Measurements from ENCODE around the gene CYSRT1. TPM values are rescaled to one million over a fixed set of nuclear protein-coding genes. Genes with fewer than 3 reads are reported as not detected.

Gene CYSRT1
- polyA plus RNA-seq, 3 donors = 0.17 TPM; not detected in 2

GRCh38 chr9:137184881-137185660 is 39.9 kb upstream of the CYSRT1 start:
- H3K36me3 Mint-ChIP-seq = peaks cover 47 to 76% of the 10 kb centered on the region in 2 donors
- 97% methylated on average over 44 of the region's 48 CpGs for WGBS (ENCODE audit: insufficient coverage)
- H3K4me1 ChIP-seq (ENCODE audit: control insufficient read depth in 1 of 2, insufficient read depth in 2 of 2, low read length in 2 of 2) = peaks cover 26 to 34% of the 10 kb centered on the region in 2 donors
- no peak overlapping the region for H3K4me3 ChIP-seq (replicated peaks in 1 of 3; ENCODE audit: low read depth in 2 of 3, low read length in 3 of 3)
- DNase-seq = no peak
- no peak overlapping the region for H3K27ac Mint-ChIP-seq
- no peaks in the 10 kb centered on the region for H3K9me3 Mint-ChIP-seq
- peaks cover 12% of the 10 kb centered on the region for H4K20me1 ChIP-seq (ENCODE audit: insufficient read depth, low read length)
- H3K36me3 ChIP-seq (replicated peaks in 1 of 2; ENCODE audit: control insufficient read depth in 1 of 2, insufficient read depth in 2 of 2, low read length in 2 of 2) = peaks cover 67 to 70% of the 10 kb centered on the region in 2 donors
- H3K79me2 ChIP-seq (ENCODE audit: insufficient read depth, low read length) = peaks cover 36% of the 10 kb centered on the region
- no peaks in the 10 kb centered on the region for H3K9me3 ChIP-seq (replicated peaks in 1 of 2; ENCODE audit: control insufficient read depth in 1 of 2, insufficient read depth in 1 of 2, low read length in 2 of 2)
- TF ChIP-seq CTCF (IDR thresholded peaks at IDR 0.05) = no peak
- peaks cover 27% of the 10 kb centered on the region for H3K4me1 Mint-ChIP-seq
- H3K27me3 Mint-ChIP-seq (ENCODE audit: low read depth in 3 of 3) = peaks cover 0 to 1% (median 0%) of the 10 kb centered on the region in 3 donors
- H3K9ac ChIP-seq (ENCODE audit: insufficient read depth, low read length, poor library complexity, severe bottlenecking) = no peak overlapping the region
- no peak overlapping the region for H3K4me2 ChIP-seq (replicated peaks; ENCODE audit: extremely low read depth, low read length, poor library complexity, severe bottlenecking)
- no peaks in the 10 kb centered on the region for H3K27me3 ChIP-seq (ENCODE audit: control insufficient read depth in 2 of 2, insufficient read depth in 2 of 2, low read length in 2 of 2)
- no peak overlapping the region for H2AFZ ChIP-seq (ENCODE audit: insufficient read depth, low read depth, low read length, poor library complexity, severe bottlenecking)
- H3K4me3 Mint-ChIP-seq = no peak overlapping the region
- no peak overlapping the region for H3K27ac ChIP-seq (ENCODE audit: low read depth in 1 of 2, low read length in 2 of 2)
- intact Hi-C loops (cut with micrococcal nuclease) = loop anchor here (5.0 kb wide), 2 partner anchors 52 to 68 kb away; no protein-coding TSS in a partner anchor

- peaks cover 44% of the 10 kb centered on the region for H3K79me2 ChIP-seq (ENCODE audit: insufficient read depth, low read length)
- no peak overlapping the region for H3K4me2 ChIP-seq (replicated peaks; ENCODE audit: extremely low read depth, low read length, poor library complexity, severe bottlenecking)
- no peak overlapping the region for H2AFZ ChIP-seq (ENCODE audit: insufficient read depth, low read depth, low read length, poor library complexity, severe bottlenecking)
- H3K27me3 ChIP-seq (ENCODE audit: control insufficient read depth in 2 of 2, insufficient read depth in 2 of 2, low read length in 2 of 2) = no peaks in the 10 kb centered on the region
- peaks cover 48 to 77% of the 10 kb centered on the region in 2 donors for H3K36me3 Mint-ChIP-seq
- H3K27me3 Mint-ChIP-seq (ENCODE audit: low read depth in 3 of 3) = no peaks in the 10 kb centered on the region
- peaks cover 66 to 67% of the 10 kb centered on the region in 2 donors for H3K36me3 ChIP-seq (replicated peaks in 1 of 2; ENCODE audit: control insufficient read depth in 1 of 2, insufficient read depth in 2 of 2, low read length in 2 of 2)
- peaks cover 0 to 2% (median 0%) of the 10 kb centered on the region in 7 donors for H3K9me3 Mint-ChIP-seq
- intact Hi-C loops (cut with micrococcal nuclease) = loop anchor here in 1 of 2 donors (5.0 kb wide), 1 partner anchor 51 kb away; no protein-coding TSS in a partner anchor
- no peak overlapping the region for H3K27ac ChIP-seq (ENCODE audit: low read depth in 1 of 2, low read length in 2 of 2)
- TF ChIP-seq CTCF (IDR thresholded peaks at IDR 0.05) = no peak
- no peak for DNase-seq
- 98% methylated on average over 16 of the region's 19 CpGs for WGBS (ENCODE audit: insufficient coverage)
- H3K9me3 ChIP-seq (replicated peaks in 1 of 2; ENCODE audit: control insufficient read depth in 1 of 2, insufficient read depth in 1 of 2, low read length in 2 of 2) = no peaks in the 10 kb centered on the region
- no peak overlapping the region for H3K4me3 ChIP-seq (replicated peaks in 1 of 3; ENCODE audit: low read depth in 2 of 3, low read length in 3 of 3)
- peaks cover 21% of the 10 kb centered on the region for H4K20me1 ChIP-seq (ENCODE audit: insufficient read depth, low read length)
- no peak overlapping the region for H3K4me3 Mint-ChIP-seq
- peak overlapping the region in 1 of 7 donors; percentile 12 for H3K27ac Mint-ChIP-seq
- H3K9ac ChIP-seq (ENCODE audit: insufficient read depth, low read length, poor library complexity, severe bottlenecking) = no peak overlapping the region
- H3K4me1 ChIP-seq (ENCODE audit: control insufficient read depth in 1 of 2, insufficient read depth in 2 of 2, low read length in 2 of 2) = peaks cover 28 to 39% of the 10 kb centered on the region in 2 donors
- peaks cover 32% of the 10 kb centered on the region for H3K4me1 Mint-ChIP-seq
Measured at GRCh38 chr9:137185921-137186320, 39.1 kb upstream of the CYSRT1 start.
